Body of pancreas (tissue), 4 donors: Measurements from ENCODE around the gene PLPPR5. TPM values are rescaled to one million over a fixed set of nuclear protein-coding genes. Genes with fewer than 3 reads are reported as not detected.

ENCODE experiments used
- ATAC-seq: fragments of 150-250 bp; one replicate; pipeline ENCODE4 v1.9.1; 2016
- DNase-seq, 4 donors: peaks; one replicate each; pipeline ENCODE4 v3.0.0-alpha.2; 2019
- H3K27ac ChIP-seq, 4 donors: fragments of 200-600 bp; sonication (generic); 1 replicate in 3 of 4; 2 replicates in 1 of 4; pipeline versions ENCODE4 v1.5.1 to v1.6.1; 2016 to 2019; ENCODE audit warnings: mild to moderate bottlenecking in 1 of 4, mixed read lengths in 1 of 4, moderate library complexity in 1 of 4
- H3K27me3 ChIP-seq, 2 donors: fragments of 200-600 bp; sonication (generic); one replicate each; pipeline ENCODE4 v1.6.0; 2016; ENCODE audit warnings: mild to moderate bottlenecking in 1 of 2
- H3K36me3 ChIP-seq, 2 donors: fragments of 200-600 bp; sonication (generic); replicated peaks in 1 of 2; 2 replicates each; pipeline ENCODE4 v1.5.1; 2016; ENCODE audit warnings: low read depth in 2 of 2; ENCODE audit not compliant: insufficient read depth in 1 of 2
- H3K4me1 ChIP-seq: fragments of 200-600 bp; sonication (generic); one replicate; pipeline ENCODE4 v1.6.0; 2016
- H3K4me3 ChIP-seq, 2 donors: fragments of 200-600 bp; sonication (generic); 1 replicate in 1 of 2; 2 replicates in 1 of 2; pipeline ENCODE4 v1.5.1; 2016 to 2019
- H3K9me3 ChIP-seq, 3 donors: fragments of 200-600 bp; sonication (generic); 1 replicate in 2 of 3; 2 replicates in 1 of 3; pipeline ENCODE4 v1.5.1; 2016
- CTCF ChIP-seq, 7 experiments: fragments of 450-650 bp in 4 of 7; fragments of 200-600 bp in 3 of 7; sonication (generic) in 3 of 7; IDR thresholded peaks; one replicate each; pipeline ENCODE4 v1.5.1; 2016 to 2019; ENCODE audit warnings: antibody characterized with exemption in 7 of 7
- POLR2A ChIP-seq, 3 donors: fragments of 450-650 bp; IDR thresholded peaks; one replicate each; pipeline ENCODE4 v1.6.1; 2016; ENCODE audit warnings: antibody characterized with exemption in 3 of 3, mild to moderate bottlenecking in 2 of 3
- WGBS, 2 donors: methylation state at CpG; one replicate each; pipeline ENCODE4 v1.1.5; 2017; 5-methylcytosine and 5-hydroxymethylcytosine counted together
- intact Hi-C: fragments of 100-400 bp; cut with DNase I; formaldehyde crosslinking; loops from one replicate; pipeline ENCODE4 v1.15.1; 2023
- total RNA-seq, 2 donors: library from RNA; depleted of rRNA; stranded (reverse); fragments of >200 nt; gene quantifications; one replicate each; pipeline ENCODE4 v1.1.0, GENCODE V29; 2016

The PLPPR5 gene
- total RNA-seq, 2 donors from 2014 or later, result under 0.01 TPM; not detected in 1

DNA sequence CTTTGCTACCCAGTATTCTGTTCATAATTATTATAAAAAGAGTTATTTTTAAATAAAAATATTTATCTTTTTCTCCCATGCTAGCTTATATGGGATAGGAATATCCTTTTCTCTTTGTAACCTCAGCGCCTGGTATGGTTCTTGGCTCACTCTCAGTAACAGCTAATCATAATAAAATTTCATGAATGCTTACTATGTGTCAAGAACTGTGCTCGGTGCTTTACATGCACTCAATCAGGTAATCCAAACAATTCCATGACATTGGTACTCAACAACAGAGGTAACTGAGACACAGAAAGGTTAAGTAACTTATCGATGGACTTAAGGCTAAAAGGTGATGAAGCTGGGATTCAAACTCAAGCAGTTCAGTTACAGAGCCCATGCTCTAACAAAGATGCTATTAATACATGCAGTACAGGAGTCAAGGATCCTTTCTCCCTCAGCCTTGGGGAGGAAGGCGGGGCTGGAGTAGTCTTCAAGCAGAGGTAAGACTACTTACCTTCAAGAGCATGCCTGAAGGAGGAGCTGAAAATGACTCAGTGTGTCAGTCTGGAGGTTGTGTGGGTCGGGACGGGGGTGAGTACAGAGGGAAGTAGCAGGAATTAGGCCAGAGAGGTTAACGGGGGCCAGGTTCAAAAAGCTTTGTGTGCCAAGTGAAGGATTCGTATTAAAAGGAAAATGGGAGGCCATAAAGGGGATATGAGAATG lies 73.4 kb downstream of the PLPPR5 start:
- TF ChIP-seq POLR2A (IDR thresholded peaks at IDR 0.05), result no peak
- no peak for TF ChIP-seq CTCF (IDR thresholded peaks at IDR 0.05)
- ATAC-seq, result no peak
- Histone ChIP-seq H3K27ac (no peak overlapping the region), H3K9me3 (no peaks in the 10 kb centered on the region), H3K27me3 (no peaks in the 10 kb centered on the region), H3K4me1 (no peaks in the 10 kb centered on the region), H3K36me3 (no peaks in the 10 kb centered on the region), H3K4me3 (no peak overlapping the region)
- no peak for DNase-seq
- WGBS, 2 donors, result 60 to 70% methylated on average over 8 of the region's 8 CpGs
- intact Hi-C loops, result no loop called here

DNA sequence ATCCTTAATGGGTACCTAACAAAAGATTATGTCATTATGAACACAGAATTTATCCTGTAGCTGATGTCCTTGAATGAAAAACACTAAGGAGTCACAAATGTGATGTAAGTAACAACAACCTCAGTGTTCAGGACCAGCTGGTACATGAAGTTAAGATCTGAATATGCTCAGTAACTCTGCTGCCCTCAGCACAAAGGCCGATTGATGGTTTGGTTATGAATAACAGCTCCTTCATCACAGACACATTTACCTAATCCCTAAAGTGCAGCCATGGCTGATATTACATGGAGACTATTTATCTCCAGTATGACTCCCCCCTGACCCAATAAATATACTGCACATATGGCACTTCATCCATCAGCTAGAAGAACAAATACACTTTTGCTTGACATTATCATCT lies 75.2 kb downstream of the PLPPR5 start:
- no peak for DNase-seq
- ATAC-seq, result no peak
- no peaks in the 10 kb centered on the region for H3K27me3 ChIP-seq
- no peaks in the 10 kb centered on the region for H3K9me3 ChIP-seq
- no peak overlapping the region for H3K27ac ChIP-seq
- TF ChIP-seq CTCF (IDR thresholded peaks at IDR 0.05) (no peak), POLR2A (IDR thresholded peaks at IDR 0.05) (no peak)
- H3K36me3 ChIP-seq, result no peaks in the 10 kb centered on the region
- H3K4me1 ChIP-seq, result no peaks in the 10 kb centered on the region
- H3K4me3 ChIP-seq, result no peak overlapping the region
- WGBS, 2 donors, result 21 to 38% methylated on average over 1 of the region's 1 CpG
- intact Hi-C loops, result no loop called here

DNA sequence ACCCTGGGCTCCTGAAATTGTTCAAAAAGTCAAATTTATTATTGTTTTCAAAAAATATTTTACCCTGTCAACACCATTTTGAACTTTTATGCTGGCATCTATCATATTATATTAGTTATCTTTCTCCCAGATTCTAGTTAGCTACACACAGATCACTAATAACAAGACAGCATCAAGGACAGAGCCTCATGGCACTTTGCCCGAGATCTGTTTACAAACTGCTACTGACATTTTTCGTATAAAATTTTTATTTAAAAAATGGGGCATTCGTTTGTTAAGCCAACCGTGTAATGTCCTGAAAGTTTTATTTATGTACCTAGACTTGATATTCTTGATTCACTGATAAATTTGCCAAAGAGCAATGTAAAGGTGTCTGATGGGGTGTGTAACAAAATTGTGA lies 78.1 kb downstream of the PLPPR5 start:
- no peak for ATAC-seq
- H3K36me3 ChIP-seq, result no peaks in the 10 kb centered on the region
- H3K27me3 ChIP-seq, result no peaks in the 10 kb centered on the region
- intact Hi-C loops, result no loop called here
- H3K9me3 ChIP-seq, result no peaks in the 10 kb centered on the region
- no peak overlapping the region for H3K27ac ChIP-seq
- no peak for DNase-seq
- no peaks in the 10 kb centered on the region for H3K4me1 ChIP-seq
- no peak for TF ChIP-seq CTCF (IDR thresholded peaks at IDR 0.05)
- TF ChIP-seq POLR2A (IDR thresholded peaks at IDR 0.05), result no peak
- WGBS, 2 donors, result 38 to 40% methylated on average over 4 of the region's 4 CpGs
- H3K4me3 ChIP-seq, result no peak overlapping the region

DNA sequence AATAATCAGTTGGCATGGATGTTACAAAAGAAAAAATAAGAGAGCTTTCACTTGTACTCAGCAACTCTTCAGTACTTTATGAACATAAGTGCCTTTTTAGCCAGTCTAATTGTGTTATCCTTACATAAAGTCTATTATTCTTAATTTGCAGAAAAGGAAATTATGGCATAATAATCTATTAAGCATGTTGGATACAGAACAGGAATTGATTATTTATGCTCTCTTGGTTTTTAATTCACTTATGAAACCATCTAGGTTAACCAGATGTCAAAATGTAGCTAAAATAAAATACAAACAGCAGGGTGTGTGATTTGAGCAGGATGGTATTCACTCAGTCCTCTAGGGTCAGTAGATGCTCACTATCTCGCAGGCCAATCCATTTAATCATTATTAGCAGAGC lies 79.7 kb downstream of the PLPPR5 start:
- intact Hi-C loops, result no loop called here

More for the DNA sequence above, 79.7 kb downstream of the PLPPR5 start:
- Histone ChIP-seq H3K27me3 (no peaks in the 10 kb centered on the region), H3K4me3 (no peak overlapping the region), H3K27ac (no peak overlapping the region), H3K4me1 (no peaks in the 10 kb centered on the region), H3K9me3 (no peaks in the 10 kb centered on the region), H3K36me3 (no peaks in the 10 kb centered on the region)
- WGBS, 2 donors, result 41 to 42% methylated on average over 1 of the region's 1 CpG
- TF ChIP-seq POLR2A (IDR thresholded peaks at IDR 0.05) (no peak), CTCF (IDR thresholded peaks at IDR 0.05) (no peak)
- DNase-seq, result no peak
- ATAC-seq, result no peak
